Adrenal gland (tissue), 5 donors: Measurements from ENCODE around the gene AHDC1.

ENCODE experiments used
- POLR2A ChIP-seq, 2 donors: fragments of 450-650 bp; IDR thresholded peaks; one replicate each; pipeline ENCODE4 v1.6.1; 2017; ENCODE audit warnings: antibody characterized with exemption in 2 of 2, mild to moderate bottlenecking in 2 of 2, moderate library complexity in 1 of 2
- TF ChIP-seq, protein P1 (sequence below), 6 experiments: fragments of 450-650 bp in 4 of 6; fragments of 200-600 bp in 2 of 6; sonication (generic) in 1 of 6; IDR thresholded peaks; 1 replicate in 5 of 6; 2 replicates in 1 of 6; pipeline versions ENCODE4 v1.5.1 to v1.8.0; 2016 to 2021; ENCODE audit warnings: antibody characterized with exemption in 6 of 6, mild to moderate bottlenecking in 2 of 6, moderate library complexity in 1 of 6
- donor health status: DM: no; HTN: no; CAD: no.

DNA sequence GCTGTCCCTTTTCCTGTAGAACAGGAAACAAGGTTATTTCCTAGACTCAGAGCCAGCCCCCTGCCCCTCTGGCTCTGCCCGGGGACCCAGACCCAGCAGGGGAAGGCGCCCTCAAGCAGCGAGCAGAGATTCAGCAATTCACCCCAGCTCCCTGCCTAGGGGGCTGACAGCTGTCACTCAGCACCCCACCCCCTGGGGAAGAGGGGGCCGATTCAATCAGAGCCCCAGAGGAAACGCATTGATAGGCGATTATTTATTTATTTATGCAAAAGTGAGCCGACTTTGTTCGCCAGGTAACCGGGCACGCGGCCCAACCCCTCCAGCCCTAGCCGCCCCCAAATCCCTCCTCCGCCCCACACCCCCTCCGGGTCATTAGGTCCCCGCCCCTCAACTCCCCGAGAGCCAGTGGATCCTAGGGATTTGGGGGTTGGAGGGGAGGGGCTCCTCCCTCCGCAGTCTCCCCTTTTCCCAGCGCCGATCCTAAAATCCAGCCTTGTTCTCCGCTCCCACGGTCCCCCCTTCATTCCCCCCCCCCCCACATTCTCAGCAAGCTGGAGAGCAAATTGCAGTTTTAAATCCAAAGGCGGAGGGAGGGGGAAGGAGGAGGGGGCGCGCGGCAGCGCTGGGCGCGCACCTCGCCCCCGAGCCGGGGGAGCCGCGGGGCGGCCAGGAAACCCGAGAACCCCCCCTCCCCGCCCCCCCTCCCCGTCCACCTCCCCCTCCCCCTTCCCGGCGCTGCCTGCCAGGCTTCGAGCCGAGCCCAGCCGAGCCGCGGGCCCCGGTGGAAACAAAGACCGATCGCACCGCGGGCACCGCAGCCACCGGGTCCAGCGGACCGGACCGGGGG lies 1.3 kb downstream of the AHDC1 start:
- TF ChIP-seq, protein P1, sequence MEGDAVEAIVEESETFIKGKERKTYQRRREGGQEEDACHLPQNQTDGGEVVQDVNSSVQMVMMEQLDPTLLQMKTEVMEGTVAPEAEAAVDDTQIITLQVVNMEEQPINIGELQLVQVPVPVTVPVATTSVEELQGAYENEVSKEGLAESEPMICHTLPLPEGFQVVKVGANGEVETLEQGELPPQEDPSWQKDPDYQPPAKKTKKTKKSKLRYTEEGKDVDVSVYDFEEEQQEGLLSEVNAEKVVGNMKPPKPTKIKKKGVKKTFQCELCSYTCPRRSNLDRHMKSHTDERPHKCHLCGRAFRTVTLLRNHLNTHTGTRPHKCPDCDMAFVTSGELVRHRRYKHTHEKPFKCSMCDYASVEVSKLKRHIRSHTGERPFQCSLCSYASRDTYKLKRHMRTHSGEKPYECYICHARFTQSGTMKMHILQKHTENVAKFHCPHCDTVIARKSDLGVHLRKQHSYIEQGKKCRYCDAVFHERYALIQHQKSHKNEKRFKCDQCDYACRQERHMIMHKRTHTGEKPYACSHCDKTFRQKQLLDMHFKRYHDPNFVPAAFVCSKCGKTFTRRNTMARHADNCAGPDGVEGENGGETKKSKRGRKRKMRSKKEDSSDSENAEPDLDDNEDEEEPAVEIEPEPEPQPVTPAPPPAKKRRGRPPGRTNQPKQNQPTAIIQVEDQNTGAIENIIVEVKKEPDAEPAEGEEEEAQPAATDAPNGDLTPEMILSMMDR (IDR thresholded peaks at IDR 0.05), result no peak
- TF ChIP-seq POLR2A (IDR thresholded peaks at IDR 0.05), result peak in 1 of 2 donors; percentile 32
